ENCODE data around the gene ALKBH2.

DNA sequence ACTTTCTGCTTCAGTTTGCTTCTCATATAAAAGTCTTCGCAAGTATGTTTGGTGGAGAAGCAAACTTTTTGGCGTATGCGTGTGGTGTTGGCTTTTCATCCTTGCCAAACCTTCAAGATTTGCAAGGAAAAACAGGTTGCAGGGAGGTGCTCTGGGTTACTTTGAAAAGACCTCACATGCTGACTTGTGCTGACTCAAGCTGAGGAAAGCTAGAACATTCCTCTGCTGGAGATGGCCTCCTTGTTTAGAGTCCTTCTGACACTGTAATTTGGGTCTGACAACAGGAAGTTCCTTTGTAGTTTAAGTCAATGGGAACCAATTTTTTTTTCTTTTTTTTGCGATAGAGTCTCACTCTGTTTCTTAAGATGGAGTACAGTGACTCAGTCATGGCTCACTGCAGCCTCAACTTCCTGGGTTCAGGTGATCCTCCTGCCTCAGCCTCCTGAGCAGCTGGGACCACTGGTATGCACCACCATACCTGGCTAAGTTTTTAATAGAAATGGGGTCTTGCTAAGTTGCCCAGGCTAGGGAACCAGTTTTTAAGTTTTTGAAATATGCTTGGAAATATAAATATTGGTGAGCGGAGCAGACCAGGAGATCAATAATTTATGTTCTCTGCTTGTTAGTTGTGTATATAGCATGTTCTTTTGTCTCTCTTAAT is 20.5 kb upstream of the ALKBH2 start:
- TF ChIP-seq, protein P1, sequence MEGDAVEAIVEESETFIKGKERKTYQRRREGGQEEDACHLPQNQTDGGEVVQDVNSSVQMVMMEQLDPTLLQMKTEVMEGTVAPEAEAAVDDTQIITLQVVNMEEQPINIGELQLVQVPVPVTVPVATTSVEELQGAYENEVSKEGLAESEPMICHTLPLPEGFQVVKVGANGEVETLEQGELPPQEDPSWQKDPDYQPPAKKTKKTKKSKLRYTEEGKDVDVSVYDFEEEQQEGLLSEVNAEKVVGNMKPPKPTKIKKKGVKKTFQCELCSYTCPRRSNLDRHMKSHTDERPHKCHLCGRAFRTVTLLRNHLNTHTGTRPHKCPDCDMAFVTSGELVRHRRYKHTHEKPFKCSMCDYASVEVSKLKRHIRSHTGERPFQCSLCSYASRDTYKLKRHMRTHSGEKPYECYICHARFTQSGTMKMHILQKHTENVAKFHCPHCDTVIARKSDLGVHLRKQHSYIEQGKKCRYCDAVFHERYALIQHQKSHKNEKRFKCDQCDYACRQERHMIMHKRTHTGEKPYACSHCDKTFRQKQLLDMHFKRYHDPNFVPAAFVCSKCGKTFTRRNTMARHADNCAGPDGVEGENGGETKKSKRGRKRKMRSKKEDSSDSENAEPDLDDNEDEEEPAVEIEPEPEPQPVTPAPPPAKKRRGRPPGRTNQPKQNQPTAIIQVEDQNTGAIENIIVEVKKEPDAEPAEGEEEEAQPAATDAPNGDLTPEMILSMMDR (IDR thresholded peaks at IDR 0.05): no peak
- no peak for TF ChIP-seq POLR2A (IDR thresholded peaks at IDR 0.05)

All from adrenal gland (tissue), 5 donors.